Fibroblast of skin of scalp (primary cell): Measurements from ENCODE around the gene SNPH.

Source experiments
- DNase-seq: peaks from one replicate; pipeline ENCODE4 v3.0.0-alpha.2; 2013

SNPH gene

DNA sequence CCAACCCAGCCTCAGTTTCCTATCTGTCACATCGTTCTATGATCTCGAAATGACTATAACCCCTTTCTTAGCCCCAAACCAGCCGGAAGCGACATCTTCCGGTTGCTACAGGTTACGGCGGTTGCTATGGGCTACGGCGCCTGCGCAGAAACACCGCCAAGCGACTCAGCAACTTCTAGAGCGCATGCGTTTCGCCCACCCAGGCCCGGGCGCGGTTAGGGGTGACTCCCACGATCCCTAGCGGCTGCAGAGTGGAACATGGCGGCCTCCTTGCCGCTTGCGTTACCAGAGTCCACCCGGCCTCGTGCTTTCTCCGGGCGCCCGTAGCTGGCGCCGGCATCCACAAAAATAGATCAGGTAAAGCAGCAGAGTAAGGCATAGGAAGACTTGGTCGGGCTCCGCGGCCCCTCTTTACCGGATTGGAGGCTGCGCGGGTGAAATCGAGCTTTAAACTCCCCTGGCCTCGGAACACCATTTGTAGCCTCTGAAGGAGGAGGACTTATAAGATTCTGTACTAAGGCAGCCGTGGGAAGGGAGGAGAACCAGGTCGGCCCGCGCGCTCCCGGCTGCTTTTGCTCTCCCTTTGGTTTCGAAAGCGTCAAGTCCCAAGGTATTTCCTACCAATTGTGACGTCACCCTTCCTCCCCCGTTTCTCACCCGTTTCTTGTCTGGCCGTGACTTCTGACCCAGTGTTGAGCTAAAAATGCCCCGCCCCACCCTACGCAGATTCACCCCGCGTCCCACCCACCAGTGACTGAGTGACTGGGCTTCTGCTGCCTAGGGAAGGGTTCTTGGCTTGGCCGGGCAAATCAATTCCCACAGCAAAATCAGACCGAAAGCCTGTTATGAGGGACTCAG is 59.3 kb downstream of the SNPH start:
- DNase-seq, result peak; percentile 97

DNA sequence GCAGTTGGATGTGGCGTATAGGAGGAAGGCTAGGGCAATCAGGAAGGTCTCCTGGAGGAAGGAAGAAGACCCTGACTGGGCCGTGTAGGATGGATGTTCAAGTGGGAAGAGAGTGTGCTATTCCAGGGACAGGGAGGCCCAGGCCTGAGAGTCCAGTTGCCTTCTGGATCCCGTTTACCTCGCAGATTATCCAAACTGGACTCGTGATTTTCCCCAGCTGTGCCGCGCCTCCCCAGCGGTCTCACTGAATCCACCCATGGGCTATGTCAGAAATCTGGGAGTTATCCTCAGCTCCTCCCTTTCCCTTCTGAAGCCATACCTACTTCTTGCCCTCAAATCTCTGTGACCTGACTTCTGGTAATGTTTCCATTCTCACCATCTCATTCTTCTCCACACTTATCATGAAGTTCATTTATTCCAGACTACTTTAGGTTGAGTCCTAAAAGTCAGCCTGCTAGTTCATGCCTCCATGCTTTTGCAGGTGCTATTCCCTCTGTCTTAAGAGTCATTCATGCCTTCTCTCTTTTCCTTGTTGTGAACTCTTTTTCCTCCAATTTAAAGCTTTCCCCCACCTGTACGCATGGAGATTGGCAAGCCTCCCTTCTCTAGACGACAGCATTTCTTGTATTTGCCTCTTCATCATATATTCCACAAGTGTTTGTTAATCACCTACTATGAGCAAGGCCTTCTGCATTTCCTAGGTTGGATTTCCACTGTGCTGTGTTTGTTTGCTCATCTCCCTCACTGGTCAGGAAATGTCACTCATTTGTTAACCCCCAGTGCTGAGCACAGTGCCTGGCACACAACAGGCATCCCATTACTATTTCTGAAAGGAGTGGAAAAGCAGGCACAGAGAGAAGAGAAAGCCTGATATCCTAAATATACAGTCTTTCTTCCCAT is 60.2 kb downstream of the SNPH start:
- no peak for DNase-seq

DNA sequence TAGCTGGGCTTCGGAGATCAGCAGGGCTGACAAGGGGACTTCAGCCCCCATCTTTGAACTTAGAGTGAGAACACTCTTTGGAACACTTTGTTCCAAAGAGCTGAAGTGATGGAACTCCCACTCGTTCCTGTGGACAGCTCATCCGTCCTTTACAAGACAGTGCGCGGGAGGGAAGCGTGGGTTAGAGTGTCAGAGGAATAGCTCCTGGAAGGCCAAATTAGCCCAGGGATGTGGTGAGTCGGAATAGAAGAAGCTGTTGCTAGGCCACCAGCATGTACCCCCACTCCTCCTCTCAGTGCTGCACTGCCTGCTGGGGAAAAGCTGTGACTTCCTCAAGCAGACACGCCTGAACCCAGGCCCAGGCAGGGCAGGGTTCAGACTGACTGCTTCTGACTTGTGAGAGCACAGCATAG is 61.2 kb downstream of the SNPH start:
- DNase-seq, result peak; percentile 46

DNA sequence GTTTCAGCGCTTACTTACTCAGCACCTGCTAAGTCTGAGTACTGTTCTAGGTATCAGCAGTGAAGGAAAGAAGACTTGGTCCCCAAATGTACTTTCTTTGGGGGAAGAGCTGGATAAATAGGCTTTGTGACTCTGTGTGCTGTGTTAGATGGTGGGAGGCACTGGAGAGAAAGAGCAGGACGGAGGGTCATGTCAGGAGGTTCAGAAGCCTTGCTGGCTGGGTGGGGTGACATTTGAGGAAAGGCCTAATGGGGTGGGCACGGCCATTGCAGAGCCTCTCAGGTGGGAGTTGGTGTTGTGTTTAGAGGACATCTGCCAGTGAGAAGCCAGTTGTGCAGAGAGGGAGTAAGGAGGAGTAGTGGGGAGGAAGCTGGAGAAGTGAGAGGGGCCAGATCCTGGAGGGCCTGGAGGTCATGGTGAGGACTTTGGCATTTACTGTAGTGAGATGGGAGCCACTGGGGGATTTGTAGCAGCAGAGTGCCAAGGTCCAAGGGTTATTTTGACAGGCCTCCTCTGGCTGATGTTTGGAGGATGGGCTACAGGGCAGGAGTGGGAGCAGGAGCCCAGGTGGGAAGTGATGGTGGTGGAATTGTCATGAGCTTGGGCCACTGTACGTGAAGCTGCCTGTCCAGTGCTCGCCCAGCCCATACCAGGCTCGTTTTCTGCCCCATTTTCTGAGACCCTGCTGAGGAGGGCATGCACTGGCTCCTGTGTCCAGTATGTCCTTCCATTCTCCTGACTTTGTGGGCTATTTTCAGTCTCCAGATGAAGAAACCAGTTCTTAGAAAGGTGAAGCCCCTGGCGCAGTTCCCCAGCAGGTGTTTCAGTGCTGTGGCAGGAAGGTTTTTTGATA is 62.0 kb downstream of the SNPH start:
- DNase-seq, result no peak

DNA sequence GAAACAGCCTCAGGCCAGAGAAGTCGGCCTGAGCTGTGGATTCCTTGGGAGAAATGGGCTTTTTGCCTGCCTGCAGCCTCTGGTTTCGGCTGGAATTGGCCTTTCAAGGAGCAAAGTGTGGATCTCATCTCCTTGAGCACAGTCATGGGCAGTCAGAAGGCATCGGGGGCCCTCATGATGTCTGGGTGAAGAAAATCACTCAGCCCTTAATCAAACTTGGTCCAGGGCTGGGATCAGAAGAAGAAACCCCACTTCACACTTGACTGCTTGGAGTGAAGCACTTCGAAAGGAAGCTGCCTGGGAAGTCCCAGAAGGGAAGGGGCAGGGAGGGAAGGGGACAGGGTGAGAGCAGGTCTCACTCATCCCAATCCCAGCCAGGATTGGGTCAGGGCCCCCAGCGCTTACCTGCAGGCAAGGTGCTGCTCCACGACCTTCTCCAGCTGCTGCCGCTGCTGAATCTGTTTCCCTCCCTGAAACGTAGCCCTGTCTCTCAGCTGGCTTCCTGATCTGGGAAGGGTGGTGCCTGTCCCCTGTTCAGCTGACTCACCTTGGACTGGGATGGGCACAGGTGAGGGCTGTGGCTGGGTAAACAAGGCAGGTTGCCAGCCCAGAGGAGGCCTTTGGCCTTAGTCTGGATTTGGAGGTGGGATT is 62.7 kb downstream of the SNPH start, which contains the start of gene SDCBP2:
Gene SDCBP2, minus strand, starts transcription at position 460 of the 651 bp plus-strand sequence. CDS start 8,723 bp downstream, outside the sequence.
- DNase-seq, result no peak

DNA sequence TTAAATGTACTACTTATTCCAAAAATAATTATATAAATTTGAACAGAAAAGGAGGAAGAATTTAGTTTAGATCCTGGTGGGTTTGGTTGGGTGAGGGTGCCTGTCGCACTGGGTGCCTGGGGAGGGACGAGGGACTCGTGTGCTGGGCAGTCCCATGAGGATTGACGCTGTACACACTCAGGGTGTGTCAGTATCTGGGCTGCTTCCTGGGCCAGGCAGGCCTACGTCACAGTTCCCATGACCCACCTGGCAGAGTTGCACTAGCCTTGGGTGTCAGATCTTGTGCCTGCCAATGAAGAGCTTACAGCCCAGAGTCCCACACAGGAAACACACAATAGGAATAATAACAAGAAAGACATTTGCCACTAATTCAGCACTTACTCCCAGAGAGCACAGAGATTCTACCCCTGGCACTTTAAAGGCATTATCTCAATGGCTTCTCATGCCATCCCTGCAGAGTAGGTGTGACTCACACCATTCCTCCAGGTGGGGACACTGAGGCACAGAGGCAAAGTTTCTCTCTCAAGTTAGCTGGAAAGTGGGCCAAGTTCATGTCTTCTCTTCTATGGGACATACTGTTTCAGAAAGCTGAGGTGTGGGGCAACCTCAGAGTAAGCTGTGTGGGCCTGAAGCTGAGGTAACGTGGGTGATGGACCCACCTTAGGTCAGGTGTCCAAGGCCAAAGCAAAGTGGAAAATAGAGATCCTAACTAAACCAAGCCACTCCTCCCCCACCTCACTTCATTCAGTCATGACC is 64.2 kb downstream of the SNPH start:
- DNase-seq, result no peak

DNA sequence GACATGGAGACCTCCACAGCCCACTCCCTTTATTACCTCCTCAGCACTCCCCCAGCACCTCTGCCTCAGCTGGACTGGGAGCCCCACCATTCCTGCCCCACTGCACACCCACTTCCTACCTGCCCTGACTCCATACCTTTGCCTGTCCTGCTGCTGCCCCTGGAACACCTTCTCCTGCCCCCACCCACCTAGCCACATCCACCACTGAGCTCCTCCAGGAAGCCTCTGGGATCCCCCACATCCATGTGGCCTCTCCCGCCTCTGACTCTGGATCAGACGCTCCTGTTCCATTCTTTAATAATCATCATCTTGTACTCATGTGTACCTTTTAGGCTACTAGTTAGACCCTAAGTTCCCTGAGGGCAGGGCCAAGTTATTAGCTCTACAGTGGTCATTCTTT is 65.0 kb downstream of the SNPH start:
- DNase-seq, result no peak

DNA sequence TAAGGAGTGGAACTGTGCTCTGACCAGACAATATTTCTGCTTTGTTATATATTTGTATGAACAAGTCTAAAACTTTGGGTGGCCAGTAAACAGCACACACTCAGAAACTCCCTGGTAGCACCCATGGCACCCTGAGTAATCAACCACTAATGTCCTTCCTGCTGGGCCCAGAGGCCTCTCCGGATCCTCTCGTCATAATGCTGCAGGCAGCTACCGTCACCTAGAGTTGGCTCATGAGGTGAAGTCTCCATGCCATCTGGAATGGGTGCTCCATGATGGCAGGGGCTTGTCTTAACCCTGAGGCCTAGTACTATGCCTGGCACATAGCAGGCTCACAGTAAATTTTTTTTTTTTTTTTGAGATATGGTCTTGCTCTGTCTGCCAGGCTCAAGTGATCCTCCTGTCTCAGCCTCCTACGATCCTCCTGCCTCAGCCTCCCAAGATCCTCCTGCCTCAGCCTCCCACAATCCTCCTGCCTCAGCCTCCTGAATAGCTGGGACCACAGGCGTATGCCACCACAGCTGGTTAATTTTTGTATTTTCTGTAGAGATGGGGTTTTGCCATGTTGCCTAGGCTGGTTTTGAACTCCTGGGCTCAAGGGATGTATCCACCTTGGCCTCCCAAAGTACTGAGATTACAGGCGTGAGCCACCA is 65.8 kb downstream of the SNPH start:
- no peak for DNase-seq

DNA sequence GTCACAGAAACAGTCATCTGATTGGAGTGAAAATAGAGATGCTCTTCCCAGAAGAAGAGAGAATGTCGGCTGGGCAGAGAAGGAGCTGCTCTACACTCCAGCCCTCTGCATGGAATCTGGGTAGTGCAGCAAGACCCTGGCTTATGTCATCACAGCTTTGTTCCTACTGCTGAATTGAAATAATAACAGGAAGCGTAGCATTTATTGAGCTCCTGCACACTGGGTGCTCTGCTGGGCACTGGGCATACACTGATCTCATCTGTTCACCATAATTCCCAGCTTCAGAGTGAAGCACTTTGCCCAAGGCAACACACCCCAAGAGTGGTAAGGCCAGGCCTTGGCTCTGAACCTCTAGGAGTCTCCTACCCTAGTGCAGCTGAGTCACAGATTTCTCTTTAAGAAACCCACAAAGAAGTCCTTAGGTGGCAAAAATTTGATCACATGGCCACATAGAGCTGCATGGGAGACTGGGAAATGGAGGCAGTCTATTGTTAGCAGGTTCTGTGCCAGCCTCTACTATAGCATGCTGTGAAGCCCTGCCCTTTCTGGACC is 66.7 kb downstream of the SNPH start:
- DNase-seq, result no peak

DNA sequence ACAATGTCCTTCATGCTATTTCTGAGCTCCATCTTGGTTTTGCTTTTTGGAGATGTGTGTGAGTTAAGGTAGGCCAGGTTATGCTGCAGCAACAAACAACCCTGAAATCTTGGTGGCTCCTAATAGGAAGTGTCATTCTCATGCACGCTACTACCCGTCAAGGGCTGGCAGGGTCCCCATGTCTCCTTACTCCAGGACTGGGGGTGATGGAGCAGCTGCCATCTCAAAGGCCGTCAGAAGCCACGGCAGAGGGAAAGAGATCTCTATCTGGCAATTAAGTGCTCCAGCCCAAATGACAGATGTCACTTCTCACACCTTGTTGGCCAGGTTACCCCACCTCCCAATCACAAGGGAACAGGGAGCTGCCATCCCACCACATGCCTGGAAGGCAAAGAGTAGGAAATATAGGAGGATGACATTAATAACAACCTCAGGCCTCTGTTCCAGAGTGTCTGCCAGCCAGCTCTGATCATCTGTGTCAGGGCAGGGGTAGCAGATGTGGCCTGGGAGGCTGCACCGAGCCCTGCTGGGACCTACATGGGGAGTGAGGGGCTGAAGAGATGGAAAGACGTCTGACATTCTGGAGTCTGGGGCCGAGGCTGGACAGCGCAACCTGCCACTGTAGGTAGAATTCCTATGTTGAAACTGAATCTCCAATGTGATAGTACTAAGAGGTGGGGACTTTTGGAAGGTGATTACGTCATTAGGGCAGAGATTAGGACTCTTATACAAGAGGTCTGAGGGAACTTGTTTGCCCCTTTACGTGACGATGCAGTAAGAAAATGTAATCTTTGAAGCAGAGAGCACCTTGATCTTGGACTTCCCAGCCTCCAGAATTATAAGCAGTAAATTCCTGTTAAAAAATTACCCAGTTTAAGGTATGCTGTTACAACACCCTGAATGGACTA is 67.6 kb downstream of the SNPH start:
- no peak for DNase-seq

DNA sequence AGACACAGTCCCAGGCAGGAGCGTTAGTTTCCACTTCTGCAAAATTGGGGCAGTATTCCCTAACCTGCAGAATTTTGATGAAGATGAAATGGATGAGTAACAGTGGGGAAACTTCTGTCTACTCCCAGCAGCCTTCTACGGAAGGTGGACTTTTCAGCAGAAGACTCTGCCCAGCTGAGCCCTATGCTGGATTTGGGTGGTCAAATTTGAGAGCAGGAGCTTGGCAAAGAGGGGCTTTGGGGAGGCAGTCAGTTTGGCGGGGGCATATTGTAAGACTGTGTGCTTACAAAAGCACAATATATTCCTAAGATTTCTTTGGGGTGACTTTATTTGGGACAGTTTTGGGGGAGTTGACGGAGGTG is 68.3 kb downstream of the SNPH start:
- DNase-seq, result no peak

DNA sequence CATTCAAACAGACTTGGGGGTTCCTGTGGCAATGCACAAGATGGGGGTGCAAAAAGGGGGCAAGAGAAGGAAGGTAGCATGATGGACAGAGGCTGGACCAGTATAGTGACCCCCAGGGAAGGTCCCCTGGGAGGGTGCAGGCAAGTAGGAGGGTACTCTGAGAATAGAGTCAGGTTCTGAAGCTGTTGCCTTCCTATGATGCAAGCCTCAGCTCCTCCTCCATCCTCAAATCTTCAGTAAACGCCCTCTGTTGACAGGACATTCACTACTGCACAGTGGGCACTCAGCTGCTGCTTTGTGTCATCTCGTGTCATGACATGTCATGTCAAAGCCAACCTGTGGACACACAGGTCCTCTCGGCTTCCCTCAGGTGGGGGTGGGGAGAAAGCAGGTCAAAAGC is 68.7 kb downstream of the SNPH start:
- DNase-seq, result no peak

DNA sequence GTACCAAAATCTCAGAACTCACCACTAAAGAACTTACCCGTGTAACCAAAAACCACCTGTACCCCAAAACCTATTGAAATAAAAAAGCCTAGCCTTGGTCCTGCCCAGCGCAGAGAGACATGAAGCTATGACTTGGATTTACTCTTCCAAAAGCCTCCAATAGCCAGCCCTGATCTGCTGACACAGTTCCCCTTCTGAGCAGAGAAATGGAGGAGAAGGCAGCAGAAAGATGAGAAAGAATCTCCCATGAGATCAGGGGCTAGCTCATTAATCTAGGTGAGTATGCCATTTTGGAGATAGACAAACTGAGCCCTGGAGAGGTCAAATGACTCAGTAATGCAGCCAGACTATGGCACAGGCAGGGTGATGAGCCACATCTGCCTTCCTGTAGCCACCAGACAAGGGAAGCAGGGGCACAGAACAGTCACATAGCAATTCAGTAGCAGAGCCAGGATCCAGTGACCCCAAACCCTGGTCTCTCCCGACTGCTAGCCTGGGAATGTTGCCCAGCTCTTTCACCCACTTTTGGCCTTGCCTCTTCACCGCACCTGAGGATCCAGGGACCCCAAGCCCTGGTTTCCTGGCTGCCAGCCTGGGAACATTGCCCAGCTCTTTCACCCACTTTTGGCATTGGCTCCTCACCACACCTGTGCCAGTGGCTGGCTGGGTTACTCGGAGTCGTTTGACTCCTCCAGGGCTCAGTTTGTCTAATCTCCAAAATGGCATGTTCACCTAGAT is 70.0 kb downstream of the SNPH start:
- DNase-seq, result no peak

DNA sequence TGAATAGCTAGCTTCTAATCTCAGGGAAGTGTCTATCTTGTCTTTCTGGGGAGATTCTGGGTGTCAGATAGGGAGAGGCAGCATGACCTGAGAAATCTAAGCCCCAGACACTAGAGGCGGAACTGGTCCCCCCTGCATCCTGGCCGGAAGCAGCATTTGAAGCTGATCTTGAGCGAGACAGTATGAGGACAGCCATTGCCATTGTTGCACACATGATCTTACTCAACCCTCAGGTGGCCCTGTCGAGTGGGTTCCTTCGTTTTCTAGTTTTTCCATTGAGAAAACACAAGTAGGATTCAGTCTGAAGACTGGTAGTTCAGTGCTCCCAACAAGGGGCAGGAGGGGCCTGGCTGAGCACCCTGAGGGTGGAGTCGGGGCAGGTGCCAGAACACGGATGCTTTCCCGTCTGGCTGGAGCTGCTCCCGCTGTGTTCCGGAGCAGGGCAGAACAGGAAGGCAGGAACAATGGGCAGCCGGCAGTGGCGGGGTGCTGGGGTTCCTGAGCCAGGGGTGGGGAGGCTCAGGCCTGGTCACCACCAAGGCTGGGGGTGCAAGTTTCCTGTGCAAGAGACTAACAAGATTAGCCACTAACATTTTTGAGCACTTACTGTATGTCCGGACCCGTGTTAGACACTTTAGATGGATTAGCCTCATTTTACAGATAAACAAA is 70.7 kb downstream of the SNPH start:
- no peak for DNase-seq

DNA sequence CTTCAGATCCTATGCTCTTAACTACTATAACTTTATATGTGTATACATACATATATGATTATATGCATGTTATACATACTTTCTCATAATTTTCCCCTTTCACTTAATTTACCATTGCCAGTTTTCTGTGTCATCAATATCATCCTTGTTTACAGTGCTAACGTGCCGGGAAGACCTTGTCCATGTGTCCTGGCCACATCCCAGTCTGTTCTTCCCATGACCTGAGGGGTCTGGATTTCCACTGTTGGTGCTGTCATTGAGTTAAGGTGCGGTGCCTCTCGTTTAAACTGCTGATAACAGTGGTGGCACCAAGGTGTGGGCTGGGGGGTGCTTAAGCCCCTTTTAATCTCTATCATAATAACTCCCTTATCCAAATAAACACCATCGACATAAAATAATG is 71.3 kb downstream of the SNPH start:
- DNase-seq, result no peak

DNA sequence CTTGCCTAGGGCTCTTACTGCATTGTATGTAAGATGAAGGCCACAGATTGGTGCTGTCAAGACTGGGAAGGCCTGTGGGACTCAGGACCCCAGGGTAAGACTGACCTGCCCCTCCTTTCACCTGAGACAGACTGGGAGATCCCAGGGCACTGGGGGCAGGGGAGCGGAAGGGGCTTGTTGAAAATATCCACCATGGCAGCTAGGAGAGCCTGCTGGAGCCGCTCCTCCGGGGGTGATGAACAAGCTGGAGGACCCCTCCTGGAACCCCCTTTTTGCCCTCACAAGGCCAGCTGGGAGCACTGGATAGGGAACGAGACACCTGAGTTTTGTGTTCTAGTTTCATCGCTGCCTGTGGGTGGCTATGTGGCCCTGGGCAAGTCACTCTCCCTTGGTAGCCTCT is 72.0 kb downstream of the SNPH start:
- DNase-seq, result no peak

DNA sequence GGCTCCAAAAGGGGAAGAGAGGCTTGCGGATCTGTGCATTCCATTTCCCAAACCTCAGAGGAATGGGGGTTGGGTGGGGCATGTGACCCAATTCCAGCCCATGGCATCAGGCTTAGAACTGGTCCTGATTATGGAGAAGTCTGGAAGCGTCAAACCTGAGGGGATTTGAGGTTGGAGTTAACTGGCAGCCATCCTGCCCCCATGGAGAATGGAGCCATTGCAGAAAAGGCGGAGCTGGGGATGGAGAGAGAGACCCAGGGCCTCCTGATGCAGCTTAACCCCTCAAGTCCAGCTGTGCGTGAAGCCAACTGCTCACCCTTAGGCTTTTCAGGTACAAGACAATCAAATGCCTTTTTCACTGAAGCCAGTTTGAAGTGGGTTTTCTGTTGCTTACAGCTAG is 72.7 kb downstream of the SNPH start:
- DNase-seq, result peak; percentile 30
